ENCODE measurements around the gene SH3BP4.

- TF ChIP-seq CTCF (optimal IDR thresholded peaks at IDR 0.05 in 1 of 3, IDR thresholded peaks at IDR 0.05 in 1 of 3, conservative IDR thresholded peaks at IDR 0.05 in 1 of 3; ENCODE audit: extremely low read depth in 1 of 3, insufficient read depth in 2 of 3, low read length in 3 of 3) (no peak), EZH2 (IDR thresholded peaks at IDR 0.05; ENCODE audit: low read length) (no peak)
Observed at GRCh38 chr2:235051436-235052260, 99.8 kb downstream of the SH3BP4 start.
